Breast epithelium (tissue), 3 donors: ENCODE data around the gene SLC38A10.

Experiments used
- POLR2AphosphoS5 ChIP-seq, 3 donors: sonication (generic); formaldehyde crosslinking; IDR thresholded peaks; one replicate each; pipeline ENCODE4 v1.6.1; 2017; ENCODE audit warnings: antibody characterized with exemption in 3 of 3
- TF ChIP-seq, protein P1 (sequence below), 3 donors: fragments of 450-650 bp; IDR thresholded peaks; one replicate each; pipeline ENCODE4 v1.5.1; 2016 to 2017; ENCODE audit warnings: antibody characterized with exemption in 3 of 3, mild to moderate bottlenecking in 3 of 3, moderate library complexity in 3 of 3

DNA sequence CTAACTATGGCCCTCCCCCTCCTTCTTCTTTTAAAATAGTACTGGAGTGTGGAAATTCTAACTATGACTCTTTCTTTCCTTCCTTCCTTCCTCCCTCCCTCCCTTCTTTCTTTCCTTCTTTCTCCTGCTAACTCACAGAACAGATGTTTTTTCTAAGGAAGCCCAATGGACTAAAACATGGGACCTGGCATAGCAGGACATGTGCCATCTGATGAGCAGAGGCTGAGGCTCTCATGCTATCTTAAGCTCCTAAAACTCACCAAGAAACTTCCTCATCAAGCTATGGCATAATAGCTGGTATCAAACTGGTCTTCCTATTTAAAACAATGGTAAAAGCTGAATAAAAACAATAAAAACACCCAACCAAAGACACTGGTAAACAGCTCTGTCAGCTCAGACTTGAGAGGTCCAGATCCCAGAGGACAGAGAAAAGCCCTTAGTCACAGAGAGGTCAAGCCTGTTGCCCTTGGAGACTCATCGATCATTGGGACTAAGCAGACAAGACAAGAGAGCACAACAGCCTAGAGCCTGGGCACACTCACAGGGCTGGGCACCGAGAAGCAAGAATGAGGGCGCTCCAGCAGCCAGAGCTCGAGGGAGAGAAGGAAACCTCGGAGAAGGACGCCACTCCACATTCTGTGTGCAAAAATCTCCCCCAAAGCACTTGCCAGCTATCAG, 27.6 kb downstream of the SLC38A10 start:
- TF ChIP-seq, protein P1, sequence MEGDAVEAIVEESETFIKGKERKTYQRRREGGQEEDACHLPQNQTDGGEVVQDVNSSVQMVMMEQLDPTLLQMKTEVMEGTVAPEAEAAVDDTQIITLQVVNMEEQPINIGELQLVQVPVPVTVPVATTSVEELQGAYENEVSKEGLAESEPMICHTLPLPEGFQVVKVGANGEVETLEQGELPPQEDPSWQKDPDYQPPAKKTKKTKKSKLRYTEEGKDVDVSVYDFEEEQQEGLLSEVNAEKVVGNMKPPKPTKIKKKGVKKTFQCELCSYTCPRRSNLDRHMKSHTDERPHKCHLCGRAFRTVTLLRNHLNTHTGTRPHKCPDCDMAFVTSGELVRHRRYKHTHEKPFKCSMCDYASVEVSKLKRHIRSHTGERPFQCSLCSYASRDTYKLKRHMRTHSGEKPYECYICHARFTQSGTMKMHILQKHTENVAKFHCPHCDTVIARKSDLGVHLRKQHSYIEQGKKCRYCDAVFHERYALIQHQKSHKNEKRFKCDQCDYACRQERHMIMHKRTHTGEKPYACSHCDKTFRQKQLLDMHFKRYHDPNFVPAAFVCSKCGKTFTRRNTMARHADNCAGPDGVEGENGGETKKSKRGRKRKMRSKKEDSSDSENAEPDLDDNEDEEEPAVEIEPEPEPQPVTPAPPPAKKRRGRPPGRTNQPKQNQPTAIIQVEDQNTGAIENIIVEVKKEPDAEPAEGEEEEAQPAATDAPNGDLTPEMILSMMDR (IDR thresholded peaks at IDR 0.05), result no peak
- TF ChIP-seq POLR2AphosphoS5 (IDR thresholded peaks at IDR 0.05), result no peak
